ENCODE measurements around the gene CCDC177.

DNA sequence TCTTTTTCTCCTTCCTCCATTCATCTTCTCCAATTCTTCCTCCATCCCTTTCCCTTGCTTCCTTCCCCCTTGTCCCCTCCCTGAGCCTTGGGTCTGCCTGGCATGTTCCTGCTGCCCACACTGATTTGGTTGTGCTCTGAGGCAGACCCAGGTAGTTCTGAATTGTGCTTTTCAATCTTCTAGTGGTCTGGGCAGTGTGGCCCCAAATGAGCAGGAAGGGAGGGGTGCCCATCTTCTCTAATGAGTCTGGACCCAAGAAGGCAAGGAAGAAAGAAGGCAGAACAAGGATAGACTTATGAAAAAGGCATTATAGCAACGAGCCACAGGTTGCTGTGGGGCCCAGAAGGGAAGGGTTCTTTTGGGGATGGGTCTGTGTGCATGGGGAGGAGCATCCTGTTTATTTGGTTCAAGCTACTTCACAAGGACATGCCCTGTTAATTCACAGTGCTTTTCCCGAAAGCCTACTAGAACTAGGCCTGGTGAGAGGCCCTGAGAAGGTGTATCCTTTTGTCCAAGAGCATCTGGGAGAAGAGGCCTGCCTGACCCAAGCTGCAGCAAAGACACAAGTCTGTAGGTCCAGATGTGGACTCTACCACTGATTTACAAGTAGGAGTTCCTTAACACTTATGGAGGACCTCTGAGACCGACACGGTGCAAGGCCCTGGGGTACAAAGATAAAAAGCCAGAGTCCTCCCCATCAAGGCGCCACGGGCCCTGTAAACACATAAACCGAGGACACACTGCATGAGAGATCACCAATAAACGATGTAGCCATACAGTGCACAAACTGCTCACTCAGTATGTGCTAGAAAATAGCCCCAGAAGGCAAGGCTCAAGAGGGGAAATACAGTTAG, 35.6 kb upstream of the CCDC177 start:
- TF ChIP-seq YY1 (IDR thresholded peaks at IDR 0.05) (no peak), SP1 (IDR thresholded peaks at IDR 0.05) (no peak), GABPA (IDR thresholded peaks at IDR 0.05 in 1 of 2, conservative IDR thresholded peaks at IDR 0.05 in 1 of 2) (no peak), JUND (IDR thresholded peaks at IDR 0.05) (no peak)
- TF ChIP-seq, protein P1, sequence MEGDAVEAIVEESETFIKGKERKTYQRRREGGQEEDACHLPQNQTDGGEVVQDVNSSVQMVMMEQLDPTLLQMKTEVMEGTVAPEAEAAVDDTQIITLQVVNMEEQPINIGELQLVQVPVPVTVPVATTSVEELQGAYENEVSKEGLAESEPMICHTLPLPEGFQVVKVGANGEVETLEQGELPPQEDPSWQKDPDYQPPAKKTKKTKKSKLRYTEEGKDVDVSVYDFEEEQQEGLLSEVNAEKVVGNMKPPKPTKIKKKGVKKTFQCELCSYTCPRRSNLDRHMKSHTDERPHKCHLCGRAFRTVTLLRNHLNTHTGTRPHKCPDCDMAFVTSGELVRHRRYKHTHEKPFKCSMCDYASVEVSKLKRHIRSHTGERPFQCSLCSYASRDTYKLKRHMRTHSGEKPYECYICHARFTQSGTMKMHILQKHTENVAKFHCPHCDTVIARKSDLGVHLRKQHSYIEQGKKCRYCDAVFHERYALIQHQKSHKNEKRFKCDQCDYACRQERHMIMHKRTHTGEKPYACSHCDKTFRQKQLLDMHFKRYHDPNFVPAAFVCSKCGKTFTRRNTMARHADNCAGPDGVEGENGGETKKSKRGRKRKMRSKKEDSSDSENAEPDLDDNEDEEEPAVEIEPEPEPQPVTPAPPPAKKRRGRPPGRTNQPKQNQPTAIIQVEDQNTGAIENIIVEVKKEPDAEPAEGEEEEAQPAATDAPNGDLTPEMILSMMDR (IDR thresholded peaks at IDR 0.05; ENCODE audit: low read depth, low read length, missing input control): no peak
- TF ChIP-seq, protein P2, sequence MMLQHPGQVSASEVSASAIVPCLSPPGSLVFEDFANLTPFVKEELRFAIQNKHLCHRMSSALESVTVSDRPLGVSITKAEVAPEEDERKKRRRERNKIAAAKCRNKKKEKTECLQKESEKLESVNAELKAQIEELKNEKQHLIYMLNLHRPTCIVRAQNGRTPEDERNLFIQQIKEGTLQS (IDR thresholded peaks at IDR 0.05): no peak
